GM12872 (cell line): Measurements from ENCODE around the gene ARMC3.

ENCODE experiments used
- TF ChIP-seq, protein P1 (sequence below): IDR thresholded peaks from 3 replicates; pipeline ENCODE4 v1.5.1; 2011; ENCODE audit warnings: low read depth, mild to moderate bottlenecking, low read length, moderate library complexity; ENCODE audit not compliant: insufficient read depth

The ARMC3 gene

DNA sequence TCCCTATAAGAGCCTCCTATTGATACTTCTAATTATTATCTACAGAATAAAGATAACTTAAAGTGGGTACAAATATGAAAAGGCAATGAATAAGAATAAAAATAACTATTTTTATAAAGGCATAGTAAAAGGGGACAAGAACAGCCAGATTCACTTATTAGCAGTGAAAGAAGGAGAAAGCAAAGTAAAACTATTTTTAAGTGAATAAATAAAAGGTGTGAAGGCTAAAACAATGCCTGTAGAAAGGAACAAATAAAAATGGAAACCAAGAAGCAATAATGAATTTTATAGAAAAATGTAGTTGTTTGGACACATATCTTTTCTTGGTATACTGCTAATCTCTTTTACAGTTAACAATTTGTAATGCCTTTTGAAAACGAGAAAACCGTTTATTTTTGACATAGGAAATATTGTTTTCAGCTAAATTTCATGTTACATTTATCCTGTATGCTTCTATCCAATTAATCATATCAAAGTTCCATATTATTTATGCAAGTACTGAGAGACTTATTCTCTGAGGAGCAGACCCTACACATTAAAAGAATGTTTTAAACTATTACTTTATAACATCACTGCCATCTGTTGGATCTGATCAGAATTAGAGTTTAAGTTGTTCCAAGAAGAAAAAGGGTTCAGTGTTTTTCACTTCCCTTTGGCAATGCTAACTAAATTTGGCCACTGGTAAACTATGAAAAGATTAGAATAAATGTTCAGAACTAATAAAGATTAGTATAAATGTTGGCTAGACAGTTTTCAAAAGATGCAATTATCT lies 59.1 kb downstream of the ARMC3 start:
- TF ChIP-seq, protein P1, sequence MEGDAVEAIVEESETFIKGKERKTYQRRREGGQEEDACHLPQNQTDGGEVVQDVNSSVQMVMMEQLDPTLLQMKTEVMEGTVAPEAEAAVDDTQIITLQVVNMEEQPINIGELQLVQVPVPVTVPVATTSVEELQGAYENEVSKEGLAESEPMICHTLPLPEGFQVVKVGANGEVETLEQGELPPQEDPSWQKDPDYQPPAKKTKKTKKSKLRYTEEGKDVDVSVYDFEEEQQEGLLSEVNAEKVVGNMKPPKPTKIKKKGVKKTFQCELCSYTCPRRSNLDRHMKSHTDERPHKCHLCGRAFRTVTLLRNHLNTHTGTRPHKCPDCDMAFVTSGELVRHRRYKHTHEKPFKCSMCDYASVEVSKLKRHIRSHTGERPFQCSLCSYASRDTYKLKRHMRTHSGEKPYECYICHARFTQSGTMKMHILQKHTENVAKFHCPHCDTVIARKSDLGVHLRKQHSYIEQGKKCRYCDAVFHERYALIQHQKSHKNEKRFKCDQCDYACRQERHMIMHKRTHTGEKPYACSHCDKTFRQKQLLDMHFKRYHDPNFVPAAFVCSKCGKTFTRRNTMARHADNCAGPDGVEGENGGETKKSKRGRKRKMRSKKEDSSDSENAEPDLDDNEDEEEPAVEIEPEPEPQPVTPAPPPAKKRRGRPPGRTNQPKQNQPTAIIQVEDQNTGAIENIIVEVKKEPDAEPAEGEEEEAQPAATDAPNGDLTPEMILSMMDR: peak; percentile 22; the same call in 2 of the 3 replicates

DNA sequence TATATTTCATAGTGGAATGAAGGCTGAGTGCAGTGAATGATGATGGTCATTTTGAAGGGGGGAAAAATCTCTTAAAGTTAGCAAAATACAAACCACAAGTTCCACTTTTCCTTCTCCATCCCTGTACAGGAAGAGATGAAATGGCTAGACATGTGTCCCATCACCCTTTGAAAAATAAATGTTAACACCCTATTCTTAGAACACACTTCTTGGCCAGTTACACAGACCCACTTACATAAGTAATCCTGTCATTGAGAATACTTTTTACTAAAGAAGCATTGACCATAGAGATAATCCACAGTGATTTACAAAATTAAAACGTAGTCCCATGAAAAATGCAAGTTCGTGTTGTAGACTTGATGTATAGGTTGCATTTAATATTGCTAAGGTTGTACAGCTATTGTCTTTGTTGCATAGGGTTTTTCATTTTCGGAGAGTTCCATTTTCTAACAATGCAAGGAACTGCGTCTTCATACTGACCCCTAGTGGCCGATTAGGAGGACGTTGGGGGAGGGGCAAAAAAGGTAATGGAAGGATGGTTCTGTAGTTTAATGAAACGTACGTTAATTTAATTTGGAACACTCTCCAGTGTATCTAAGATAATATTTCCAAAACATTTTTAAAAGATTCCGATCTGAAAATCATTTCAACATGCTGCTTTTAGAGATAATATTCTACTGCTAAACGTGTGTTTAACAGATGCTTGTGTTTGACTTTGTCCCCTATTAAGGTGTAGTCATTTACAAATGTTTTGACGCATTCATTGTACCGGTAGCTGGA lies 60.9 kb downstream of the ARMC3 start:
- TF ChIP-seq, protein P1: peak; percentile 76

DNA sequence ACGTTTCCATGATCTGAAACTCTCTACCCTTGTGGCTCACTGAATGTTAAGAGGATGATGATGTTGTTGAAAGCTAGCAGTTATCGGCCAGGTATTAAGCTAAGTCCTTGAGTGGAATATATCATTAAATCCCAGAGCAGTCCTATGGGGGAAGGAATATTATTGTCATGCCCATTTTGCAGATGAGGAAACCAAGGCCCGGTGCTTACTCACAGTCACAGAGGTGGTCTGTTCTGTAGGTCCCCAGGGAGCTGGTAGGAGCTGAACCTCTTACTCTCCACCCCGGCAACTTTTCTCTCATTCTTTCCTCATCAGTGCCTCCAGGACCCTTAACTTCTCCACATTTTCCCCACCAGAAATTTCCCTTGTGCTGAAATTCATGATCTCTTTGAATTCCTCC lies 62.6 kb downstream of the ARMC3 start:
- TF ChIP-seq, protein P1: no peak

DNA sequence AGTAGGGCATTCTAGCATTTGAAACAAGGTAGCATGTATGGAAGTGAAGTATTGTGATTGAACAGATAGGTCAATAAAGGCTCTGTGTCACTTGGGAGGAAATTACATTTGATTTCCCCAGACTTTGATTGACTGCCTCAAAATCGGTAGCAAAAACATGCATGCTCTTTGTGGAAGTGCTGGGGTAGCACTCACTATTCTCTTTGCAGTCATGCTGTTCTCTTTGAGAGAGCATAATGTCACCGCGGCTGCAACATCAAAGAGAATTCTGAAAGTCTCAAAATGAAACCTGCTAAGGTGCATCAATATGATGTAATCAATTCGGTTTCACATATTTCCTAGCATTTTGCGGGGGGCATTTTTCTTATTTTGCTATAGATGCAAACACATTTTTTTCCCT lies 64.2 kb downstream of the ARMC3 start:
- TF ChIP-seq, protein P1: no peak

DNA sequence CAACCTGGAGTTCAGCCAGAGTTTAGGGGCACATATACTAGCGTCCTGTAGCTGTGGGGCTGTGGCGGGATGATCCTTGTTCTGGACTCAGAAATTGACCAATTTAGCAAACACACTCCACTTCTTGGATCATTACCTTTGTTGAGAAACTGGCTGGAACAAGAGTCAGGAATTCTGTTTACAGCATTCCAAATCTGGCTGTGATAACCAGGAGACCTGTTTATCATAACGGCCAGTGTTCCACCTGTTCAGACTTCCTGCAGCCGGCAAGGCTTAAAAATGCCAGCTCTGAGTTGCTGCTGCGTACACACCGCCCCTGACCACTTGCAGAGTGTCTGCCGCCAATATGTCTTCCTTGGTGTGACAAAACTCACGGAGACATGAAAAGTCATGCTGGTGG lies 64.8 kb downstream of the ARMC3 start:
- TF ChIP-seq, protein P1: no peak

DNA sequence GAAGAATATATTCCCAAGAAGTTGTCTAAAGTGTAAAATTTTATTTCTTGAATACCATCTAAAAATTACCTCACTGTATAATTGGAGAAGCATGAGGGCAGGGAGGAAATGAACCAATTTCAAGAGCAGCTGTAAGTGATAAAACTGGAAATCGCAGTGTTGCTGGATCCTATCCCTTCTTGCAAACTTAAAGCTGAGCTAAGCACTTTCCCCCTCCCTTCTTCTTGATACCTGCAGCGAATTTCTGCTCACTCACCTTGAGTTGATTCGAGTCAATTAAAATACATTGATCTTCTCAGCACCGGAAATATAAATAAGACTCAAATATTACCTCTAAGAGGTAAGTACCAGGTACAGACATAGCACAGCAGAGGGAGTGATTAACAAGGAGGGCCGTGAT lies 65.5 kb downstream of the ARMC3 start:
- TF ChIP-seq, protein P1: no peak

DNA sequence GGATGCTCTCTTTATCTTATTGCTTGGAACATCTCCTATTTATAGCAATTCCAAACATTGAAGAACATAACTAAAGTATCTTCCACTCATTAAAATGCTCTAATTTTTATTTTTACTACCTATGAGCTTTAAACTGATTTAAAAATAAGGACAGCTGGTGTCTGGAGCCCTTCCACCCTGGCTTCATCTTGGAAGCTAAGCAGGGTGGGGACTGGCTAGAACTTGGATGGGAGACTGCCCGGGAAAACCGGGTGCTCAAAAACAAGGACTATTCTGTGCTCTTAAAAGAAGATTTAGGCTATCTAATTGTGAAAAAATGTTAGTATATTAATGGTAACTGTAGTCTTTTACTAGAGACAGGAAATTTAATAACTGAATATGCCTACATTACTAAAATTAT lies 69.2 kb downstream of the ARMC3 start:
- TF ChIP-seq, protein P1: no peak
